A673 (cell line): Measurements from ENCODE around the gene OR7D2. TPM values are rescaled to one million over a fixed set of nuclear protein-coding genes. Genes with fewer than 3 reads are reported as not detected.

Experiments
- BruUV-seq: library from RNA; stranded (reverse); fragments of 400-500 nt; replicated peaks from 2 replicates; lab custom pipeline; 2021; lab: Mats Ljungman, UMichigan
- CTCF ChIA-PET: fragments of 300-600 bp; sonication (Branson Sonifier 250); formaldehyde crosslinking; loops from one replicate; lab custom pipeline; 2022; ENCODE audit warnings: antibody characterized with exemption; lab: Charles Lee
- POLR2A ChIA-PET: fragments of 300-600 bp; sonication (Branson Sonifier 250); formaldehyde crosslinking; loops from one replicate; lab custom pipeline; 2022; ENCODE audit warnings: antibody characterized with exemption; ENCODE audit not compliant: low non-redundant PET; lab: Charles Lee
- DNase-seq: peaks from one replicate; pipeline ENCODE4 v3.0.0-alpha.2; 2015; ENCODE audit warnings: low spot score
- H3K27ac ChIP-seq: fragments of 200-600 bp; sonication (generic); 2 replicates; pipeline ENCODE4 v1.5.1; 2016; ENCODE audit warnings: mixed run types, low read depth, mild to moderate bottlenecking, mixed read lengths, antibody characterized with exemption, low read length; ENCODE audit not compliant: poor library complexity, severe bottlenecking
- H3K27me3 ChIP-seq: fragments of 200-600 bp; sonication (generic); replicated peaks from 2 replicates; pipeline ENCODE4 v1.6.1; 2017; ENCODE audit warnings: mixed run types, low read depth, mild to moderate bottlenecking, mixed read lengths, antibody characterized with exemption, low read length; ENCODE audit not compliant: insufficient read depth, poor library complexity
- H3K36me3 ChIP-seq: fragments of 200-600 bp; sonication (generic); 2 replicates; pipeline ENCODE4 v1.6.1; 2016; ENCODE audit warnings: mixed run types, mild to moderate bottlenecking, mixed read lengths, antibody characterized with exemption, low read length; ENCODE audit not compliant: insufficient read depth, poor library complexity, severe bottlenecking
- H3K4me1 ChIP-seq: fragments of 200-600 bp; sonication (generic); 2 replicates; pipeline ENCODE4 v1.6.1; 2017; ENCODE audit warnings: mixed run types, mild to moderate bottlenecking, mixed read lengths, antibody characterized with exemption, low read length; ENCODE audit not compliant: insufficient read depth, poor library complexity, severe bottlenecking
- H3K4me3 ChIP-seq: fragments of 200-600 bp; sonication (generic); 2 replicates; pipeline ENCODE4 v1.5.1; 2016; ENCODE audit warnings: low read depth, mixed run types, mild to moderate bottlenecking, mixed read lengths, low read length; ENCODE audit not compliant: poor library complexity, severe bottlenecking
- H3K9me3 ChIP-seq: fragments of 200-600 bp; sonication (generic); 2 replicates; pipeline ENCODE4 v1.6.1; 2016; ENCODE audit warnings: mixed run types, low read depth, mild to moderate bottlenecking, mixed read lengths, antibody characterized with exemption, low read length; ENCODE audit not compliant: poor library complexity, severe bottlenecking
- CTCF ChIP-seq: fragments of 300-800, 200-600 bp; sonication (generic); conservative IDR thresholded peaks from 2 replicates; pipeline ENCODE4 v1.5.1; 2017; ENCODE audit warnings: low read depth, mild to moderate bottlenecking, antibody characterized with exemption, low read length, moderate library complexity, mixed read lengths
- EZH2 ChIP-seq: fragments of 200-600 bp; sonication (generic); IDR thresholded peaks from 2 replicates; pipeline ENCODE4 v1.6.1; 2017; ENCODE audit warnings: borderline replicate concordance, low read depth, mild to moderate bottlenecking, mixed read lengths, antibody characterized with exemption, low read length; ENCODE audit not compliant: poor library complexity, severe bottlenecking
- intact Hi-C: fragments of 100-400 bp; cut with micrococcal nuclease; formaldehyde crosslinking; loops from one replicate; pipeline ENCODE4 v1.10.0; 2022; ENCODE audit not compliant: unreplicated experiment
- total RNA-seq: library from RNA; stranded (reverse); gene quantifications from 2 replicates; pipeline ENCODE4 v1.2.3, GENCODE V29; 2021

OR7D2 gene
- total RNA-seq, 1 experiment from 2014 or later, result not detected

GRCh38 chr19:9150650-9151049 is 28.1 kb upstream of the OR7D2 start:
- intact Hi-C loops, result no loop called here
- H3K4me1 ChIP-seq, result no peaks in the 10 kb centered on the region
- TF ChIP-seq EZH2 (no peak), CTCF (no peak)
- no peak for DNase-seq
- H3K27ac ChIP-seq, result no peak overlapping the region
- peaks cover 58% of the 10 kb centered on the region for H3K9me3 ChIP-seq
- no peaks in the 10 kb centered on the region for H3K27me3 ChIP-seq
- ChIA-PET CTCF (no interaction called here), POLR2A (no interaction called here)
- peaks cover 36% of the 10 kb centered on the region for H3K36me3 ChIP-seq
- no TSS peak for BruUV-seq
- H3K4me3 ChIP-seq, result no peak overlapping the region

GRCh38 chr19:9151367-9151766 is 27.4 kb upstream of the OR7D2 start:
- BruUV-seq, result no TSS peak
- intact Hi-C loops, result no loop called here
- no peaks in the 10 kb centered on the region for H3K27me3 ChIP-seq
- H3K36me3 ChIP-seq, result peaks cover 42% of the 10 kb centered on the region
- H3K4me3 ChIP-seq, result no peak overlapping the region
- DNase-seq, result no peak
- TF ChIP-seq CTCF, result no peak
- TF ChIP-seq EZH2, result no peak
- ChIA-PET POLR2A (no interaction called here), CTCF (no interaction called here)
- H3K27ac ChIP-seq, result no peak overlapping the region
- H3K4me1 ChIP-seq, result no peaks in the 10 kb centered on the region
- H3K9me3 ChIP-seq, result peaks cover 57% of the 10 kb centered on the region

GRCh38 chr19:9155591-9155990 is 23.2 kb upstream of the OR7D2 start:
- Histone ChIP-seq H3K4me1 (no peaks in the 10 kb centered on the region), H3K4me3 (no peak overlapping the region), H3K27ac (no peak overlapping the region), H3K27me3 (no peaks in the 10 kb centered on the region), H3K36me3 (peaks cover 68% of the 10 kb centered on the region), H3K9me3 (peaks cover 41% of the 10 kb centered on the region)
- TF ChIP-seq CTCF (no peak), EZH2 (no peak)
- CTCF ChIA-PET, result no interaction called here
- intact Hi-C loops, result no loop called here
- DNase-seq, result no peak
- BruUV-seq, result no TSS peak
- POLR2A ChIA-PET, result no interaction called here
